Gastrocnemius medialis (tissue), 4 donors: ENCODE measurements around the gene SEMA3G. TPM values are rescaled to one million over a fixed set of nuclear protein-coding genes. Genes with fewer than 3 reads are reported as not detected.

Source experiments
- ATAC-seq, 2 donors: fragments of 150-250 bp; one replicate each; pipeline ENCODE4 v1.9.1; 2016
- DNase-seq, 2 donors: peaks; one replicate each; pipeline ENCODE4 v3.0.0-alpha.2; 2019
- H3K27ac ChIP-seq, 4 donors: fragments of 200-600 bp; sonication (generic); 1 replicate in 1 of 4; 2 replicates in 3 of 4; pipeline ENCODE4 v1.5.1; 2016 to 2018; ENCODE audit warnings: mild to moderate bottlenecking in 2 of 4, moderate library complexity in 1 of 4
- H3K27me3 ChIP-seq, 3 donors: fragments of 200-600 bp; sonication (generic) in 2 of 3; 1 replicate in 1 of 3; 2 replicates in 2 of 3; pipeline versions ENCODE4 v1.5.1 to v1.6.0; 2016 to 2019; ENCODE audit warnings: mild to moderate bottlenecking in 1 of 3, moderate library complexity in 1 of 3
- H3K36me3 ChIP-seq, 2 donors: fragments of 200-600 bp; sonication (generic) in 1 of 2; one replicate each; pipeline ENCODE4 v1.5.1; 2017 to 2018
- H3K4me1 ChIP-seq, 2 donors: fragments of 200-600 bp; sonication (generic) in 1 of 2; one replicate each; pipeline ENCODE4 v1.5.1; 2016 to 2017; ENCODE audit warnings: mild to moderate bottlenecking in 2 of 2
- H3K4me3 ChIP-seq, 4 donors: fragments of 200-600 bp; sonication (generic) in 3 of 4; 1 replicate in 1 of 4; 2 replicates in 3 of 4; pipeline ENCODE4 v1.5.1; 2016 to 2019; ENCODE audit warnings: mild to moderate bottlenecking in 2 of 4
- H3K9me3 ChIP-seq, 3 donors: fragments of 200-600 bp; sonication (generic) in 2 of 3; 1 replicate in 1 of 3; 2 replicates in 2 of 3; pipeline ENCODE4 v1.5.1; 2016 to 2019
- CTCF ChIP-seq, 5 experiments: fragments of 450-650 bp in 3 of 5; fragments of 200-600 bp in 2 of 5; sonication (generic) in 2 of 5; IDR thresholded peaks in 4 of 5; conservative IDR thresholded peaks in 1 of 5; 1 replicate in 4 of 5; 2 replicates in 1 of 5; pipeline ENCODE4 v1.5.1; 2016 to 2019; ENCODE audit warnings: antibody characterized with exemption in 5 of 5, mild to moderate bottlenecking in 3 of 5, moderate library complexity in 3 of 5
- POLR2A ChIP-seq, 2 donors: fragments of 450-650 bp; IDR thresholded peaks; one replicate each; pipeline ENCODE4 v1.6.1; 2017; ENCODE audit warnings: antibody characterized with exemption in 2 of 2, mild to moderate bottlenecking in 2 of 2, moderate library complexity in 2 of 2
- in situ Hi-C, 4 donors: fragments of 200-750 bp; cut with MboI; loops; one replicate each; pipeline versions ENCODE4 v1.15.0 to v1.8.0; 2017; ENCODE audit warnings: low sequenced_read_pairs in 4 of 4
- intact Hi-C: fragments of 100-400 bp; cut with DNase I; formaldehyde crosslinking; loops from one replicate; pipeline ENCODE4 v1.15.1; 2023; ENCODE audit warnings: low total_unique reads
- total RNA-seq, 4 donors: library from RNA; depleted of rRNA; stranded (reverse); fragments of >200 nt; gene quantifications; one replicate each; pipeline versions ENCODE4 v1.1.0 to v1.2.3, GENCODE V29; 2016

SEMA3G gene
- total RNA-seq, 4 donors from 2014 or later = 3.8 to 20.3 (median 13.1) TPM

GRCh38 chr3:52440671-52441070 lies 4.2 kb downstream of the SEMA3G start:
- in situ Hi-C loops = no loop called here
- Histone ChIP-seq H3K4me1 (peaks cover 0 to 9% of the 10 kb centered on the region in 2 donors), H3K27ac (no peak overlapping the region), H3K27me3 (no peaks in the 10 kb centered on the region), H3K36me3 (no peaks in the 10 kb centered on the region), H3K4me3 (no peak overlapping the region), H3K9me3 (no peaks in the 10 kb centered on the region)
- TF ChIP-seq CTCF (IDR thresholded peaks at IDR 0.05 in 4 of 5, conservative IDR thresholded peaks at IDR 0.05 in 1 of 5) (no peak), POLR2A (IDR thresholded peaks at IDR 0.05) (no peak)
- DNase-seq (no peak), ATAC-seq (no peak)
- intact Hi-C loops = no loop called here

- ATAC-seq = no peak
- in situ Hi-C loops = no loop called here
- H3K9me3 ChIP-seq = no peaks in the 10 kb centered on the region
- no peak for TF ChIP-seq POLR2A (IDR thresholded peaks at IDR 0.05)
- no peak for TF ChIP-seq CTCF (IDR thresholded peaks at IDR 0.05 in 4 of 5, conservative IDR thresholded peaks at IDR 0.05 in 1 of 5)
- H3K4me1 ChIP-seq = peaks cover 0 to 7% of the 10 kb centered on the region in 2 donors
- H3K36me3 ChIP-seq = no peaks in the 10 kb centered on the region
- no peak overlapping the region for H3K27ac ChIP-seq
- H3K4me3 ChIP-seq = no peak overlapping the region
- H3K27me3 ChIP-seq = no peaks in the 10 kb centered on the region
- DNase-seq = no peak
- intact Hi-C loops = no loop called here
Observed at GRCh38 chr3:52440249-52440551, 4.7 kb downstream of the SEMA3G start.

GRCh38 chr3:52439426-52440248 lies 5.3 kb downstream of the SEMA3G start:
- peaks cover 0 to 2% of the 10 kb centered on the region in 2 donors for H3K4me1 ChIP-seq
- in situ Hi-C loops = no loop called here
- H3K9me3 ChIP-seq = no peaks in the 10 kb centered on the region
- DNase-seq = no peak
- H3K27ac ChIP-seq = no peak overlapping the region
- H3K36me3 ChIP-seq = no peaks in the 10 kb centered on the region
- no peak for TF ChIP-seq POLR2A (IDR thresholded peaks at IDR 0.05)
- TF ChIP-seq CTCF (IDR thresholded peaks at IDR 0.05 in 4 of 5, conservative IDR thresholded peaks at IDR 0.05 in 1 of 5) = no peak
- intact Hi-C loops = no loop called here
- ATAC-seq = no peak
- H3K4me3 ChIP-seq = no peak overlapping the region
- H3K27me3 ChIP-seq = no peaks in the 10 kb centered on the region

GRCh38 chr3:52438579-52439425 lies 6.1 kb downstream of the SEMA3G start:
- intact Hi-C loops = no loop called here
- Histone ChIP-seq H3K4me1 (peaks cover 0 to 3% of the 10 kb centered on the region in 2 donors), H3K27me3 (no peaks in the 10 kb centered on the region), H3K4me3 (no peak overlapping the region), H3K27ac (no peak overlapping the region), H3K9me3 (no peaks in the 10 kb centered on the region), H3K36me3 (no peaks in the 10 kb centered on the region)
- DNase-seq (no peak), ATAC-seq (no peak)
- in situ Hi-C loops = no loop called here
- TF ChIP-seq POLR2A (IDR thresholded peaks at IDR 0.05) = no peak
- TF ChIP-seq CTCF (IDR thresholded peaks at IDR 0.05 in 4 of 5, conservative IDR thresholded peaks at IDR 0.05 in 1 of 5) = no peak
